Choroid plexus epithelial cell (primary cell): ENCODE results near the gene PITPNM2.
"Not testable (repeated sequence)": the region's sequence is repeated elsewhere in the genome, so short reads cannot be mapped to it uniquely, and the experiment has no call there.

Experiments used
- DNase-seq: peaks from one replicate; pipeline ENCODE4 v3.0.0-alpha.2; 2010; ENCODE audit warnings: low read depth
- H3K4me3 ChIP-seq: 2 replicates; pipeline ENCODE4 v1.5.1; 2011; ENCODE audit warnings: low read depth, mild to moderate bottlenecking, control low read depth, low read length, moderate library complexity
- TF ChIP-seq, protein P1 (sequence below): conservative IDR thresholded peaks from 2 replicates; pipeline ENCODE4 v1.5.1; 2011; ENCODE audit warnings: low read depth, mild to moderate bottlenecking, control low read depth, inconsistent platforms, low read length, moderate library complexity

PITPNM2 gene

DNA sequence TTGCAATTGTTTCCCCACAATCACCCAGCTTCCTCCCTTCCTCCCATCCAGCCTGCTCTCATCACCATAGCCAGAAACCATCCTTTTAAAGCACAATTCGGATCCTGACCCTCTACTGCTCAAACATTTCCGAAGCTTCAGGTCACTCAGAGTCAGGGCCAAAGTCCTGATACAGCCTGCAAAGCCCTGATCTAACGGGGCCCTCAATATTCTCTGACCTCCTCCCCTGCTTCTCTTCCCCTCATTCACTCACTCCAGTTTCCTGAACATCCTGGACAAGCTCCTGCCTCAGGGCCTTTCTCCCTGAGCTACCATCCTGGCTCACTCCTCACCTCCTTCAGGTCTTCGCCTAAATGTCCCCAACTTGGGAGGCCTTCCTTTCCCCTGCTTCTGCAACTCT lies 46.1 kb downstream of the PITPNM2 start:
- H3K4me3 ChIP-seq: no peak overlapping the region
- no peak for DNase-seq
- TF ChIP-seq, protein P1, sequence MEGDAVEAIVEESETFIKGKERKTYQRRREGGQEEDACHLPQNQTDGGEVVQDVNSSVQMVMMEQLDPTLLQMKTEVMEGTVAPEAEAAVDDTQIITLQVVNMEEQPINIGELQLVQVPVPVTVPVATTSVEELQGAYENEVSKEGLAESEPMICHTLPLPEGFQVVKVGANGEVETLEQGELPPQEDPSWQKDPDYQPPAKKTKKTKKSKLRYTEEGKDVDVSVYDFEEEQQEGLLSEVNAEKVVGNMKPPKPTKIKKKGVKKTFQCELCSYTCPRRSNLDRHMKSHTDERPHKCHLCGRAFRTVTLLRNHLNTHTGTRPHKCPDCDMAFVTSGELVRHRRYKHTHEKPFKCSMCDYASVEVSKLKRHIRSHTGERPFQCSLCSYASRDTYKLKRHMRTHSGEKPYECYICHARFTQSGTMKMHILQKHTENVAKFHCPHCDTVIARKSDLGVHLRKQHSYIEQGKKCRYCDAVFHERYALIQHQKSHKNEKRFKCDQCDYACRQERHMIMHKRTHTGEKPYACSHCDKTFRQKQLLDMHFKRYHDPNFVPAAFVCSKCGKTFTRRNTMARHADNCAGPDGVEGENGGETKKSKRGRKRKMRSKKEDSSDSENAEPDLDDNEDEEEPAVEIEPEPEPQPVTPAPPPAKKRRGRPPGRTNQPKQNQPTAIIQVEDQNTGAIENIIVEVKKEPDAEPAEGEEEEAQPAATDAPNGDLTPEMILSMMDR: no peak

DNA sequence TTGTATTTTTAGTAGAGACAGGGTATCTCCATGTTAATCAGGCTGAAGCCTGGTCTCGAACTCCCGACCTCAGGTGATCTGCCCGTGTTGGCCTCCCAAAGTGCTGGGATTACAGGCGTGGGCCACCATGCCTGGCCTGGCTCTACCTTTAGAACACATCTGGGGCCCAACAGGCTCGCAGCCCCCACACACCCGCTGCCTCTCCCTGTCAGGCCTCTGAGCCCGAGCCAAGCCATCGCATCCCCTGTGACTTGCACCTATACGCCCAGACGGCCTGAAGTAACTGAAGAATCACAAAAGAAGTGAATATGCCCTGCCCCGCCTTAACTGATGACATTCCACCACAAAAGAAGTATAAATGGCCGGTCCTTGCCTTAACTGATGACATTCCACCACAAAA lies 46.8 kb downstream of the PITPNM2 start:
- not testable (repeated sequence) for DNase-seq, H3K4me3 ChIP-seq

DNA sequence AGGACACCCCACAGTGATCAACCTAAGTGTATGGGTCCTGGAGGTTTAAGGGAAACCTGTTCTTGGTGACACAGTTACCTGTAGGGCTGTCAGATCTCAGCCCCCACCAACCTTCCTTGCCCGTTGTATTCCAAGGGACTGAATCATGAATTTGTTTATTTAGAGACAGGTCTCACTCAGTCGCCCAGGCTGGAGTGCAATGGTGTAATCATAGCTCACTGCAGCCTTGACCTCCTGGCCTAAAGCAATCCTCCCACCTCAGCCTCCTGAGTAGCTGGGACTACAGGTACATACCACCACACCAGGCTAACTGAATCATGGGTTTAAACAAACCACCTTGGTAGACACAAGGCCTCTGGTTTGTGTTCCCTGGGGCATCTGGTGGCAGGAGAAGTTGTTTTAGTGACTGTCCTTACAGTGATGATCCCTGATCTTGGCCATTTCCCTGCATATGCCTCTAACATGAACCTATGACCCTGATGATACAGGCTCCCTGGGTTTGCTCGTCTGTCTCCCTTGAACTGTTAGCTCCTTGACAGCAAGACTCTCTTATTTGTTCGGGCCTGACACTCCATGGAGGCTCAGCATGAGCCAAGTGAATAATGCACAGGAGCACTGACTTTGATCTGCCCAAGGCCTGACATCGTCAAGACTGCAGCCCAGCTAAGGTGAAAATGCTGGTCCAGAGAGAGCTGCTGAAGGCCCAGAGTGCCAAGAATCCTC lies 47.9 kb downstream of the PITPNM2 start:
- no peak overlapping the region for H3K4me3 ChIP-seq
- no peak for DNase-seq
- TF ChIP-seq, protein P1: no peak

DNA sequence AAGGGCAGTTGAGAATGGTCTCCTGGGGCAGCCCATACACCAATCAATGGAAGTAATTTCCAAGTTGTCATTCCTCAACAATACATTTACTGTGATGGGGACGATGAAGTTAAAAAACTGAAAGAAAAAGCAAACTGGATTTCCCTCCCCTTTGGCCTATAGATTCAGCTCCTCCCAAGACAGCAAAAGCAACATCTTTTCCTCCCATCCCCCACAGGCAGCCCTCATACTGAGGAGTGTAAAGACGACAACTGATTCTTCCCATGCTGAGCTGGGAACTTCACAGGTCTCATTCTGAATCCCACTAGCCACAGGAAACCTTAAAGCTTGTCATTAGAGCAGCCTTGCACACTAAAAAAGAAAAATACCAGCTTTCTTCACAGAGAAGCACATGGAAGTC lies 48.5 kb downstream of the PITPNM2 start:
- no peak overlapping the region for H3K4me3 ChIP-seq
- DNase-seq: no peak

DNA sequence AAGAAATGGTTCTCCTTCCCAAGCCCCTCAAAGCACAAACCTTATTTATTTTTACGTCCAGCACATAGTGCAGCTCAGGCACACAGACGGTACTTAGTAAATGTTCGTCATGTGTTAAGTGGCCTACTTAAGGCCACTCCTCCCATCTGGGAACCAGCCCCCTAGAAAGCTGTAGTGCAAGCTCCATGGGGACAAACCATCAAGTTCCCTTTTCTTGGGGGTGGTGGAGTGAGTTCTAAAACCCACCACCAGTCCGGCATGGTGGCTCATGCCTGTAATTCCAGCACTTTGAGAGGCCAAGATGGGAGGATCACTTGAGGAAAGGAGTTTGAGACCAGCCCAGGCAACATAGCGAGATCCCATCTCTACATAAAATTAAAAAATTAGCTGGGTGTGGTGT lies 49.4 kb downstream of the PITPNM2 start:
- DNase-seq: no peak
- TF ChIP-seq, protein P1: no peak
- H3K4me3 ChIP-seq: no peak overlapping the region

More for the DNA sequence above, 48.5 kb downstream of the PITPNM2 start:
- TF ChIP-seq, protein P1: no peak
